GM11168 (cell line): Measurements from ENCODE around the gene DPP7.

ENCODE experiments used
- in situ Hi-C: fragments of 300-500 bp; cut with MboI; formaldehyde crosslinking; loops from one replicate; pipeline ENCODE4 v1.12.0; 2022; ENCODE audit warnings: low sequenced_read_pairs; ENCODE audit not compliant: unreplicated experiment

The DPP7 gene

GRCh38 chr9:137097761-137098462, 16.6 kb downstream of the DPP7 start:
- in situ Hi-C loops: no loop called here

- in situ Hi-C loops: no loop called here
Measured at GRCh38 chr9:137096785-137097546, 17.6 kb downstream of the DPP7 start.

- in situ Hi-C loops: no loop called here
Measured at GRCh38 chr9:137095664-137096517, 18.6 kb downstream of the DPP7 start.

GRCh38 chr9:137089232-137089947, 25.1 kb downstream of the DPP7 start:
- in situ Hi-C loops: no loop called here

GRCh38 chr9:137088121-137088520, 26.4 kb downstream of the DPP7 start:
- in situ Hi-C loops: no loop called here

GRCh38 chr9:137087409-137087925, 27.1 kb downstream of the DPP7 start:
- in situ Hi-C loops: no loop called here

GRCh38 chr9:137086531-137087408, 27.8 kb downstream of the DPP7 start, which contains the start of gene MAN1B1:
Gene MAN1B1, plus strand, starts transcription at chr9:137086985. Its CDS starts 15 bp downstream, at chr9:137087000.
- in situ Hi-C loops: no loop called here

- in situ Hi-C loops: no loop called here
Measured at GRCh38 chr9:137085920-137086530, 28.5 kb downstream of the DPP7 start.

GRCh38 chr9:137084526-137084925, 30.0 kb downstream of the DPP7 start:
- in situ Hi-C loops: no loop called here

- in situ Hi-C loops: no loop called here
Measured at GRCh38 chr9:137083394-137084004, 31.0 kb downstream of the DPP7 start.

GRCh38 chr9:137082925-137083290, 31.6 kb downstream of the DPP7 start:
- in situ Hi-C loops: no loop called here

GRCh38 chr9:137082222-137082924, 32.2 kb downstream of the DPP7 start:
- in situ Hi-C loops: no loop called here

GRCh38 chr9:137080260-137081122, 34.0 kb downstream of the DPP7 start:
- in situ Hi-C loops: no loop called here

- in situ Hi-C loops: no loop called here
Measured at GRCh38 chr9:137079401-137079787, 35.1 kb downstream of the DPP7 start.

- in situ Hi-C loops: no loop called here
Measured at GRCh38 chr9:137078701-137079400, 35.7 kb downstream of the DPP7 start.
